GM12892 (cell line): ENCODE results near the gene ZFP62.

Experiments used
- DNase-seq: peaks from one replicate; pipeline ENCODE4 v3.0.0; 2011; ENCODE audit not compliant: insufficient read length
- FAIRE-seq: peaks from 2 replicates; lab custom pipeline; 2011; peaks lifted over from hg19 to GRCh38; lab: Jason Lieb, UNC
- POLR2A ChIP-seq: IDR thresholded peaks from 2 replicates; pipeline ENCODE4 v1.6.1; 2011; ENCODE audit warnings: low read depth, low read length, control low read depth
- POLR2AphosphoS5 ChIP-seq: IDR thresholded peaks from 2 replicates; pipeline ENCODE4 v1.6.1; 2011; ENCODE audit warnings: low read depth, low read length, control low read depth
- TAF1 ChIP-seq: IDR thresholded peaks from 2 replicates; pipeline ENCODE4 v1.6.1; 2011; ENCODE audit warnings: low read depth, mild to moderate bottlenecking, control low read depth, low read length, borderline replicate concordance

The ZFP62 gene

GRCh38 chr5:180875860-180876426, 14.9 kb upstream of the ZFP62 start:
- no peak for DNase-seq
- TF ChIP-seq POLR2A, result no peak
- TF ChIP-seq TAF1, result no peak
- TF ChIP-seq POLR2AphosphoS5, result no peak
- FAIRE-seq, result no peak

GRCh38 chr5:180874804-180875582, 13.9 kb upstream of the ZFP62 start:
- no peak for FAIRE-seq
- TF ChIP-seq TAF1 (no peak), POLR2AphosphoS5 (no peak), POLR2A (no peak)
- DNase-seq, result no peak

GRCh38 chr5:180873615-180874520, 12.8 kb upstream of the ZFP62 start:
- TF ChIP-seq TAF1, result no peak
- TF ChIP-seq POLR2A, result no peak
- no peak for TF ChIP-seq POLR2AphosphoS5
- DNase-seq, result no peak
- FAIRE-seq, result no peak

GRCh38 chr5:180872419-180872818, 11.3 kb upstream of the ZFP62 start:
- FAIRE-seq, result no peak
- no peak for DNase-seq
- TF ChIP-seq POLR2A (no peak), TAF1 (no peak), POLR2AphosphoS5 (no peak)

GRCh38 chr5:180870276-180871068, 9.4 kb upstream of the ZFP62 start:
- TF ChIP-seq TAF1 (no peak), POLR2AphosphoS5 (no peak), POLR2A (no peak)
- FAIRE-seq (no peak), DNase-seq (no peak)

GRCh38 chr5:180869587-180869986, 8.5 kb upstream of the ZFP62 start:
- FAIRE-seq (no peak), DNase-seq (no peak)
- TF ChIP-seq POLR2A (no peak), POLR2AphosphoS5 (no peak), TAF1 (no peak)

GRCh38 chr5:180868960-180869359, 7.9 kb upstream of the ZFP62 start:
- FAIRE-seq, result peak; percentile 69

GRCh38 chr5:180866985-180867384, 5.9 kb upstream of the ZFP62 start:
- DNase-seq, result no peak
- TF ChIP-seq POLR2AphosphoS5 (no peak), TAF1 (no peak), POLR2A (no peak)
- no peak for FAIRE-seq

More at GRCh38 chr5:180868960-180869359, 7.9 kb upstream of the ZFP62 start:
- DNase-seq, result peak; percentile 31
- TF ChIP-seq TAF1 (no peak), POLR2A (no peak), POLR2AphosphoS5 (no peak)

- DNase-seq (no peak), FAIRE-seq (no peak)
- TF ChIP-seq POLR2A (no peak), TAF1 (no peak), POLR2AphosphoS5 (no peak)
These were observed 5.1 kb upstream of the ZFP62 start for GRCh38 chr5:180865981-180866695.

- DNase-seq (no peak), FAIRE-seq (no peak)
These were observed 1.6 kb upstream of the ZFP62 start for GRCh38 chr5:180862645-180863044.

GRCh38 chr5:180860273-180860886, 696 bp downstream of the ZFP62 start:
- DNase-seq (peak; percentile 46), FAIRE-seq (peak; percentile 82)
- no peak for TF ChIP-seq POLR2AphosphoS5
- no peak for TF ChIP-seq POLR2A
- TF ChIP-seq TAF1, result no peak; the same call in 1 of the 2 replicates

More at GRCh38 chr5:180862645-180863044, 1.6 kb upstream of the ZFP62 start:
- no peak for TF ChIP-seq POLR2AphosphoS5
- TF ChIP-seq TAF1, result no peak
- TF ChIP-seq POLR2A, result no peak
